GM23338 (cell line): ENCODE results near the gene NALF2. TPM values are rescaled to one million over a fixed set of nuclear protein-coding genes. Genes with fewer than 3 reads are reported as not detected.
A peak's percentile ranks its signal among the peaks of the same experiment; 100 is the strongest.

Experiments
- ATAC-seq: fragments of 200-7000 bp; cut with Tn5 transposase; 3 replicates; pipeline ENCODE4 v1.9.1; 2020
- DNase-seq: peaks from one replicate; pipeline ENCODE4 v3.0.0-alpha.2; 2015; ENCODE audit warnings: low spot score
- H2AFZ ChIP-seq: fragments of 200-600 bp; sonication (generic); 2 replicates; pipeline ENCODE4 v1.8.0; 2016; ENCODE audit warnings: antibody characterized with exemption, mild to moderate bottlenecking, moderate library complexity
- H3F3A ChIP-seq: fragments of 200-600 bp; sonication (generic); replicated peaks from 2 replicates; pipeline ENCODE4 v1.8.0; 2017; ENCODE audit warnings: antibody characterized with exemption, mixed run types, low read depth
- H3K27ac ChIP-seq: fragments of 200-600 bp; sonication (generic); 2 replicates; pipeline ENCODE4 v1.6.1; 2016; ENCODE audit warnings: low read depth
- H3K27me3 ChIP-seq: fragments of 200-600 bp; sonication (generic); 2 replicates; pipeline ENCODE4 v1.8.0; 2016; ENCODE audit warnings: mild to moderate bottlenecking, mixed run types, moderate library complexity; ENCODE audit not compliant: insufficient read depth
- H3K36me3 ChIP-seq: fragments of 200-600 bp; sonication (generic); 2 replicates; pipeline ENCODE4 v1.8.0; 2016; ENCODE audit warnings: mild to moderate bottlenecking; ENCODE audit not compliant: insufficient read depth
- H3K4me1 ChIP-seq: fragments of 200-600 bp; sonication (generic); 2 replicates; pipeline ENCODE4 v1.8.0; 2016; ENCODE audit warnings: mild to moderate bottlenecking, moderate library complexity; ENCODE audit not compliant: insufficient read depth
- H3K4me2 ChIP-seq: fragments of 200-600 bp; sonication (generic); 2 replicates; pipeline ENCODE4 v1.7.1; 2017; ENCODE audit warnings: mixed run types
- H3K4me3 ChIP-seq: fragments of 200-600 bp; sonication (generic); 2 replicates; pipeline ENCODE4 v1.6.1; 2016; ENCODE audit warnings: mixed run types
- H3K79me2 ChIP-seq: fragments of 200-600 bp; sonication (generic); replicated peaks from 2 replicates; pipeline ENCODE4 v1.8.0; 2017; ENCODE audit warnings: mild to moderate bottlenecking; ENCODE audit not compliant: insufficient read depth
- H3K9me2 ChIP-seq: fragments of 200-600 bp; sonication (generic); 2 replicates; pipeline ENCODE4 v1.8.0; 2017; ENCODE audit not compliant: insufficient read depth
- H4K20me1 ChIP-seq: fragments of 200-600 bp; sonication (generic); replicated peaks from 2 replicates; pipeline ENCODE4 v1.8.0; 2017; ENCODE audit warnings: mild to moderate bottlenecking; ENCODE audit not compliant: insufficient read depth
- H3K27ac Mint-ChIP-seq: 2 replicates; pipeline ENCODE4 v1.8.0; 2020; ENCODE audit warnings: inconsistent platforms, mild to moderate bottlenecking, moderate library complexity, mixed read lengths
- H3K27me3 Mint-ChIP-seq: 3 replicates; pipeline ENCODE4 v1.8.0; 2022; ENCODE audit warnings: low read depth, mild to moderate bottlenecking, moderate library complexity, mixed read lengths, inconsistent platforms; ENCODE audit not compliant: insufficient read depth, poor library complexity
- H3K36me3 Mint-ChIP-seq: 3 replicates; pipeline ENCODE4 v1.8.0; 2021; ENCODE audit warnings: low read depth, mild to moderate bottlenecking, inconsistent platforms, moderate library complexity, mixed read lengths
- H3K4me1 Mint-ChIP-seq: 3 replicates; pipeline ENCODE4 v1.8.0; 2020; ENCODE audit warnings: mild to moderate bottlenecking, inconsistent platforms, mixed read lengths
- H3K4me3 Mint-ChIP-seq: 3 replicates; pipeline ENCODE4 v1.8.0; 2021; ENCODE audit warnings: moderate library complexity, mild to moderate bottlenecking, inconsistent platforms, mixed read lengths
- H3K9me3 Mint-ChIP-seq: 3 replicates; pipeline ENCODE4 v1.8.0; 2020; ENCODE audit warnings: moderate library complexity, mild to moderate bottlenecking, inconsistent platforms, mixed read lengths
- CREB1 ChIP-seq: fragments of 250-450 bp; sonication (Bioruptor Pico); IDR thresholded peaks from 2 replicates; pipeline ENCODE4 v1.5.0; 2020; ENCODE audit warnings: low read depth, mild to moderate bottlenecking, moderate library complexity
- CTCF ChIP-seq, 2 experiments: fragments of 200-600 bp in 1 of 2; sonication (generic) in 1 of 2; conservative IDR thresholded peaks; 2 replicates each; pipeline versions ENCODE4 v1.5.1 to v1.6.1; 2016 to 2017; ENCODE audit warnings: antibody characterized with exemption in 2 of 2, low read depth in 2 of 2, mild to moderate bottlenecking in 2 of 2, moderate library complexity in 1 of 2
- EZH2phosphoT487 ChIP-seq: fragments of 200-600 bp; sonication (generic); IDR thresholded peaks from one replicate; pipeline ENCODE4 v1.8.1; 2018; ENCODE audit warnings: antibody characterized with exemption; ENCODE audit not compliant: unreplicated experiment
- JUNB ChIP-seq: IDR thresholded peaks from one replicate; pipeline ENCODE4 v1.6.1; 2016; ENCODE audit warnings: antibody characterized with exemption; ENCODE audit not compliant: unreplicated experiment
- NANOG ChIP-seq: IDR thresholded peaks from 2 replicates; pipeline ENCODE4 v1.6.1; 2016; ENCODE audit warnings: antibody characterized with exemption, borderline replicate concordance
- POLR2AphosphoS5 ChIP-seq: IDR thresholded peaks from 2 replicates; pipeline ENCODE4 v1.6.1; 2016; ENCODE audit warnings: antibody characterized with exemption, low read depth
- STAT1 ChIP-seq: IDR thresholded peaks from one replicate; pipeline ENCODE4 v1.6.1; 2016; ENCODE audit warnings: antibody characterized with exemption; ENCODE audit not compliant: unreplicated experiment
- polyA plus RNA-seq: library from polyadenylated mRNA; unstranded; fragments of >200 nt; fragmentation: Nextera tagmentation; extraction: Ambion mirVana; gene quantifications from 2 replicates; pipeline ENCODE4 v1.2.1, GENCODE V29; 2016
- total RNA-seq: library from RNA; depleted of rRNA; stranded (reverse); fragments of >200 nt; shearing (Covaris generic); gene quantifications from 2 replicates; pipeline ENCODE4 v1.2.3, GENCODE V29; 2014
- TF ChIP-seq, protein P1 (sequence below): IDR thresholded peaks from 2 replicates; pipeline ENCODE4 v1.6.1; 2016; ENCODE audit warnings: antibody characterized with exemption
- TF ChIP-seq, protein P2 (sequence below): IDR thresholded peaks from one replicate; pipeline ENCODE4 v1.6.1; 2018; ENCODE audit warnings: antibody characterized with exemption; ENCODE audit not compliant: unreplicated experiment
- TF ChIP-seq, protein P3 (sequence below): fragments of 250-450 bp; sonication (Bioruptor Pico); IDR thresholded peaks from 2 replicates; pipeline ENCODE4 v1.5.0; 2020; ENCODE audit warnings: mild to moderate bottlenecking, moderate library complexity

The NALF2 gene
- total and polyA plus RNA-seq, 2 experiments from 2014 or later: 4.4 to 10.5 TPM

DNA sequence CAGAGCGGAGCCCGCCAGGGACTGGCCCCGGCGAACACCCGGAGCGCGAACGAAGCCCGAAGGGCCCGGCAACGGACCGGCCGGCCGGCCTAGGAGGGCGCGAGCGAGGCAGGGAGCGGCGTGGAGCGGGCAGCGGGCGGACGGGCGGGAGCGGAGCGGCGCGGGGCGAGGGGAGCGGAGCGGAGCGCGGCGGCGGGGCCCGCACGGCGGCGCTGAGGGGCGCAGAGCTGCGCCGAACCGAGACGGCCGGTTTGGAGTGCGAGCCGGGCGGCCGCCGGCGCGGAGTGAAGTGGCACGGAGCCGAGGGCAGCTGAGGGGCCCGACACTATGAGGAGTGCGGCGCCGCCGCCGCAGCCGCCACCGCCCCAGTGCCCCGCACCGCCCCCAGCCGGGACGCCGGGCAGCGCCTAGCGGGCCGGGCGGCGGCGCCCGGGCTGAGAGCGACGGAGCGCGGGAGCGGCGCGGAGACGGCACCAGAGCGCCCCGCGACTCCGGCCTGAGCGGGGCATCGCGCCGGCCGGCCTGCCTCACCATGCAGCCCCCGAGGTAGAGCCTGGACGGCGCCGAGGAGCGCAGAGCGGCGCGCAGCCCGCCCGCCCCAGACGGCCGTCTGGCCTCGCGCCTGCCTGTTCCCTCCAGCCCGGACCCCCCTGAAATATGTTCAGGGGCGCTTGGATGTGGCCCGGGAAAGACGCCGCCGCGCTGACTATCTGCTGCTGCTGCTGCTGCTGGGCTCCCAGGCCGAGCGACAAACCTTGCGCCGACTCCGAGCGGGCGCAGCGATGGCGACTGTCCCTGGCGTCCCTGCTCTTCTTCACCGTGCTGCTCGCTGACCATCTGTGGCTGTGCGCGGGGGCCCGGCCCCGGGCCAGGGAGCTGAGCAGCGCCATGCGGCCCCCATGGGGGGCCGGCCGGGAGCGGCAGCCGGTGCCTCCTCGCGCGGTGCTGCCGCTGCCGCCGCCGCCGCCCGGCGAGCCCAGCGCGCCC, 793 bp downstream of the NALF2 start:
- H3K36me3 Mint-ChIP-seq: peaks cover 16% of the 10 kb centered on the region

More for the DNA sequence above, 793 bp downstream of the NALF2 start:
- no peak overlapping the region for H3K27ac Mint-ChIP-seq
- H3K4me3 Mint-ChIP-seq: peak overlapping the region; percentile 83; the same call in 2 of the 3 replicates
- no peaks in the 10 kb centered on the region; the same call in 1 of the 2 replicates for H3K79me2 ChIP-seq
- H3K4me1 Mint-ChIP-seq: peaks cover 24% of the 10 kb centered on the region
- peaks cover 4% of the 10 kb centered on the region; the same call in 1 of the 2 replicates for H3K4me1 ChIP-seq
- ATAC-seq (peak; percentile 11), DNase-seq (peak; percentile 6)
- H2AFZ ChIP-seq: no peak overlapping the region
- H3K9me3 Mint-ChIP-seq: no peaks in the 10 kb centered on the region; the same call in 2 of the 3 replicates
- peaks cover 15% of the 10 kb centered on the region for H3K27me3 ChIP-seq
- no peak for TF ChIP-seq EZH2phosphoT487
- TF ChIP-seq JUNB: no peak
- no peak for TF ChIP-seq STAT1
- TF ChIP-seq, protein P1, sequence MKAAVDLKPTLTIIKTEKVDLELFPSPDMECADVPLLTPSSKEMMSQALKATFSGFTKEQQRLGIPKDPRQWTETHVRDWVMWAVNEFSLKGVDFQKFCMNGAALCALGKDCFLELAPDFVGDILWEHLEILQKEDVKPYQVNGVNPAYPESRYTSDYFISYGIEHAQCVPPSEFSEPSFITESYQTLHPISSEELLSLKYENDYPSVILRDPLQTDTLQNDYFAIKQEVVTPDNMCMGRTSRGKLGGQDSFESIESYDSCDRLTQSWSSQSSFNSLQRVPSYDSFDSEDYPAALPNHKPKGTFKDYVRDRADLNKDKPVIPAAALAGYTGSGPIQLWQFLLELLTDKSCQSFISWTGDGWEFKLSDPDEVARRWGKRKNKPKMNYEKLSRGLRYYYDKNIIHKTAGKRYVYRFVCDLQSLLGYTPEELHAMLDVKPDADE: no peak
- no peak for TF ChIP-seq CREB1 (CRISPR knock-in tag)
- no peak for TF ChIP-seq CTCF (conservative IDR thresholded peaks at IDR 0.05; ENCODE audit: low read depth in 2 of 2)
- TF ChIP-seq, protein P2, sequence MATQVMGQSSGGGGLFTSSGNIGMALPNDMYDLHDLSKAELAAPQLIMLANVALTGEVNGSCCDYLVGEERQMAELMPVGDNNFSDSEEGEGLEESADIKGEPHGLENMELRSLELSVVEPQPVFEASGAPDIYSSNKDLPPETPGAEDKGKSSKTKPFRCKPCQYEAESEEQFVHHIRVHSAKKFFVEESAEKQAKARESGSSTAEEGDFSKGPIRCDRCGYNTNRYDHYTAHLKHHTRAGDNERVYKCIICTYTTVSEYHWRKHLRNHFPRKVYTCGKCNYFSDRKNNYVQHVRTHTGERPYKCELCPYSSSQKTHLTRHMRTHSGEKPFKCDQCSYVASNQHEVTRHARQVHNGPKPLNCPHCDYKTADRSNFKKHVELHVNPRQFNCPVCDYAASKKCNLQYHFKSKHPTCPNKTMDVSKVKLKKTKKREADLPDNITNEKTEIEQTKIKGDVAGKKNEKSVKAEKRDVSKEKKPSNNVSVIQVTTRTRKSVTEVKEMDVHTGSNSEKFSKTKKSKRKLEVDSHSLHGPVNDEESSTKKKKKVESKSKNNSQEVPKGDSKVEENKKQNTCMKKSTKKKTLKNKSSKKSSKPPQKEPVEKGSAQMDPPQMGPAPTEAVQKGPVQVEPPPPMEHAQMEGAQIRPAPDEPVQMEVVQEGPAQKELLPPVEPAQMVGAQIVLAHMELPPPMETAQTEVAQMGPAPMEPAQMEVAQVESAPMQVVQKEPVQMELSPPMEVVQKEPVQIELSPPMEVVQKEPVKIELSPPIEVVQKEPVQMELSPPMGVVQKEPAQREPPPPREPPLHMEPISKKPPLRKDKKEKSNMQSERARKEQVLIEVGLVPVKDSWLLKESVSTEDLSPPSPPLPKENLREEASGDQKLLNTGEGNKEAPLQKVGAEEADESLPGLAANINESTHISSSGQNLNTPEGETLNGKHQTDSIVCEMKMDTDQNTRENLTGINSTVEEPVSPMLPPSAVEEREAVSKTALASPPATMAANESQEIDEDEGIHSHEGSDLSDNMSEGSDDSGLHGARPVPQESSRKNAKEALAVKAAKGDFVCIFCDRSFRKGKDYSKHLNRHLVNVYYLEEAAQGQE: no peak
- TF ChIP-seq, protein P3, sequence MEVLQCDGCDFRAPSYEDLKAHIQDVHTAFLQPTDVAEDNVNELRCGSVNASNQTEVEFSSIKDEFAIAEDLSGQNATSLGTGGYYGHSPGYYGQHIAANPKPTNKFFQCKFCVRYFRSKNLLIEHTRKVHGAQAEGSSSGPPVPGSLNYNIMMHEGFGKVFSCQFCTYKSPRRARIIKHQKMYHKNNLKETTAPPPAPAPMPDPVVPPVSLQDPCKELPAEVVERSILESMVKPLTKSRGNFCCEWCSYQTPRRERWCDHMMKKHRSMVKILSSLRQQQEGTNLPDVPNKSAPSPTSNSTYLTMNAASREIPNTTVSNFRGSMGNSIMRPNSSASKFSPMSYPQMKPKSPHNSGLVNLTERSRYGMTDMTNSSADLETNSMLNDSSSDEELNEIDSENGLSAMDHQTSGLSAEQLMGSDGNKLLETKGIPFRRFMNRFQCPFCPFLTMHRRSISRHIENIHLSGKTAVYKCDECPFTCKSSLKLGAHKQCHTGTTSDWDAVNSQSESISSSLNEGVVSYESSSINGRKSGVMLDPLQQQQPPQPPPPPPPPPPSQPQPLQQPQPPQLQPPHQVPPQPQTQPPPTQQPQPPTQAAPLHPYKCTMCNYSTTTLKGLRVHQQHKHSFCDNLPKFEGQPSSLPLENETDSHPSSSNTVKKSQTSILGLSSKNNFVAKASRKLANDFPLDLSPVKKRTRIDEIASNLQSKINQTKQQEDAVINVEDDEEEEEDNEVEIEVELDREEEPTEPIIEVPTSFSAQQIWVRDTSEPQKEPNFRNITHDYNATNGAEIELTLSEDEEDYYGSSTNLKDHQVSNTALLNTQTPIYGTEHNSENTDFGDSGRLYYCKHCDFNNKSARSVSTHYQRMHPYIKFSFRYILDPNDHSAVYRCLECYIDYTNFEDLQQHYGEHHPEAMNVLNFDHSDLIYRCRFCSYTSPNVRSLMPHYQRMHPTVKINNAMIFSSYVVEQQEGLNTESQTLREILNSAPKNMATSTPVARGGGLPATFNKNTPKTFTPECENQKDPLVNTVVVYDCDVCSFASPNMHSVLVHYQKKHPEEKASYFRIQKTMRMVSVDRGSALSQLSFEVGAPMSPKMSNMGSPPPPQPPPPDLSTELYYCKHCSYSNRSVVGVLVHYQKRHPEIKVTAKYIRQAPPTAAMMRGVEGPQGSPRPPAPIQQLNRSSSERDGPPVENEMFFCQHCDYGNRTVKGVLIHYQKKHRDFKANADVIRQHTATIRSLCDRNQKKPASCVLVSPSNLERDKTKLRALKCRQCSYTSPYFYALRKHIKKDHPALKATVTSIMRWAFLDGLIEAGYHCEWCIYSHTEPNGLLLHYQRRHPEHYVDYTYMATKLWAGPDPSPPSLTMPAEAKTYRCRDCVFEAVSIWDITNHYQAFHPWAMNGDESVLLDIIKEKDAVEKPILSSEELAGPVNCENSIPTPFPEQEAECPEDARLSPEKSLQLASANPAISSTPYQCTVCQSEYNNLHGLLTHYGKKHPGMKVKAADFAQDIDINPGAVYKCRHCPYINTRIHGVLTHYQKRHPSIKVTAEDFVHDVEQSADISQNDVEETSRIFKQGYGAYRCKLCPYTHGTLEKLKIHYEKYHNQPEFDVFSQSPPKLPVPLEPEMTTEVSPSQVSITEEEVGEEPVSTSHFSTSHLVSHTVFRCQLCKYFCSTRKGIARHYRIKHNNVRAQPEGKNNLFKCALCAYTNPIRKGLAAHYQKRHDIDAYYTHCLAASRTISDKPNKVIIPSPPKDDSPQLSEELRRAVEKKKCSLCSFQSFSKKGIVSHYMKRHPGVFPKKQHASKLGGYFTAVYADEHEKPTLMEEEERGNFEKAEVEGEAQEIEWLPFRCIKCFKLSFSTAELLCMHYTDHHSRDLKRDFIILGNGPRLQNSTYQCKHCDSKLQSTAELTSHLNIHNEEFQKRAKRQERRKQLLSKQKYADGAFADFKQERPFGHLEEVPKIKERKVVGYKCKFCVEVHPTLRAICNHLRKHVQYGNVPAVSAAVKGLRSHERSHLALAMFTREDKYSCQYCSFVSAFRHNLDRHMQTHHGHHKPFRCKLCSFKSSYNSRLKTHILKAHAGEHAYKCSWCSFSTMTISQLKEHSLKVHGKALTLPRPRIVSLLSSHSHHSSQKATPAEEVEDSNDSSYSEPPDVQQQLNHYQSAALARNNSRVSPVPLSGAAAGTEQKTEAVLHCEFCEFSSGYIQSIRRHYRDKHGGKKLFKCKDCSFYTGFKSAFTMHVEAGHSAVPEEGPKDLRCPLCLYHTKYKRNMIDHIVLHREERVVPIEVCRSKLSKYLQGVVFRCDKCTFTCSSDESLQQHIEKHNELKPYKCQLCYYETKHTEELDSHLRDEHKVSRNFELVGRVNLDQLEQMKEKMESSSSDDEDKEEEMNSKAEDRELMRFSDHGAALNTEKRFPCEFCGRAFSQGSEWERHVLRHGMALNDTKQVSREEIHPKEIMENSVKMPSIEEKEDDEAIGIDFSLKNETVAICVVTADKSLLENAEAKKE: no peak
- TF ChIP-seq NANOG: no peak
- no peak for TF ChIP-seq POLR2AphosphoS5
- peak overlapping the region; percentile 68 for H3K4me3 ChIP-seq
- no peaks in the 10 kb centered on the region for H3K9me2 ChIP-seq
- H3K27me3 Mint-ChIP-seq: peaks cover 6% of the 10 kb centered on the region
- H3K36me3 ChIP-seq: no peaks in the 10 kb centered on the region
- no peaks in the 10 kb centered on the region; the same call in 1 of the 2 replicates for H4K20me1 ChIP-seq
- H3K4me2 ChIP-seq: peak overlapping the region; percentile 83
- no peak overlapping the region for H3K27ac ChIP-seq
- no peaks in the 10 kb centered on the region for H3F3A ChIP-seq
